Hematopoietic multipotent progenitor cell treated with erythropoietin and hydrocortisone succinate and interleukin-3 and kit ligand, for 4 days (in vitro differentiated cells): ENCODE results near the gene GNB1.

Source experiments
- DNase-seq: peaks from one replicate; pipeline ENCODE4 v3.0.0-alpha.2; 2015

GNB1 gene

GRCh38 chr1:1910033-1910465, 19.2 kb upstream of the GNB1 start:
- no peak for DNase-seq

GRCh38 chr1:1908506-1908791, 17.6 kb upstream of the GNB1 start:
- no peak for DNase-seq

GRCh38 chr1:1907098-1907736, 16.3 kb upstream of the GNB1 start:
- no peak for DNase-seq

- DNase-seq: peak; percentile 90
Measured at GRCh38 chr1:1906185-1907097, 15.6 kb upstream of the GNB1 start.

GRCh38 chr1:1903224-1903623, 12.3 kb upstream of the GNB1 start:
- DNase-seq: no peak

- no peak for DNase-seq
Measured at GRCh38 chr1:1901641-1902294, 10.9 kb upstream of the GNB1 start.

- no peak for DNase-seq
Measured at GRCh38 chr1:1900883-1901640, 10.2 kb upstream of the GNB1 start.

GRCh38 chr1:1899967-1900327, 9.1 kb upstream of the GNB1 start:
- DNase-seq: no peak

- peak; percentile 77 for DNase-seq
Measured at GRCh38 chr1:1899266-1899966, 8.5 kb upstream of the GNB1 start.

GRCh38 chr1:1898246-1898933, 7.5 kb upstream of the GNB1 start:
- DNase-seq: no peak

GRCh38 chr1:1895456-1896336, 4.8 kb upstream of the GNB1 start:
- DNase-seq: no peak

- DNase-seq: no peak
Measured at GRCh38 chr1:1895060-1895418, 4.2 kb upstream of the GNB1 start.

- no peak for DNase-seq
Measured at GRCh38 chr1:1894354-1895059, 3.6 kb upstream of the GNB1 start.

GRCh38 chr1:1893997-1894353, 3.1 kb upstream of the GNB1 start:
- DNase-seq: no peak

- no peak for DNase-seq
Measured at GRCh38 chr1:1893291-1893985, 2.6 kb upstream of the GNB1 start.

GRCh38 chr1:1892763-1893120, 1.9 kb upstream of the GNB1 start:
- no peak for DNase-seq

GRCh38 chr1:1892079-1892762, 1.3 kb upstream of the GNB1 start:
- DNase-seq: no peak

- DNase-seq: peak; percentile 82
Measured at GRCh38 chr1:1891349-1892078, 627 bp upstream of the GNB1 start.
